ENCODE data around the gene FOXP4. TPM values are rescaled to one million over a fixed set of nuclear protein-coding genes. Genes with fewer than 3 reads are reported as not detected.
A peak's percentile ranks its signal among the peaks of the same experiment; 100 is the strongest.

FOXP4 gene
- total and polyA plus RNA-seq, 2 of the 13 experiments (the other 11 are each of a cell fraction or from before 2014, with no cell fraction given), result 11.0 to 12.4 TPM

DNA sequence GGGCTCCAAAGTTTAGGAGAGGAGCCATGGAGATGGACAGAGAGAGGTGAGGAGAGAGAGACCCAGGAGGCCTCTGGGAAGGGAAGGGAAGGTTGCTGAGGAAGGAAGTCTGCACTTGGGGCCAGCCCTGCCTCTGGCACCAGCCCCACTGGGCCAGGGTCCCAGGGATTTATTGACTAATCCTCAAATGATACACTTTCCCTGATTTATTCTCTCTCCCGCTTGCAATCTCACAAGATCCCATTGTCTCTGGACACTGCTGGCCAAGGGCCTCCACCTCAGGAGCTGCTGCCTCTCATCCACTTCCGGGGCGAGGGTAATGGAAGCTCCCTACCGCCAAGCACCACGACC is 43.6 kb upstream of the FOXP4 start (continued):
- TF ChIP-seq ZNF839 (CRISPR knock-in tag; IDR thresholded peaks at IDR 0.05; ENCODE audit: borderline replicate concordance) (0 out of 2 replicates have a peak, but pooled peaks have one; percentile 35), STAG1 (CRISPR knock-in tag; IDR thresholded peaks at IDR 0.05) (no peak), ZFP41 (CRISPR knock-in tag; IDR thresholded peaks at IDR 0.05; ENCODE audit: borderline replicate concordance) (no peak), MED13 (CRISPR knock-in tag; IDR thresholded peaks at IDR 0.05) (no peak), NR2F6 (IDR thresholded peaks at IDR 0.05) (no peak), NR2F6 (CRISPR knock-in tag; IDR thresholded peaks at IDR 0.05) (no peak), TBX3 (IDR thresholded peaks at IDR 0.05; ENCODE audit: borderline replicate concordance) (no peak), CHD2 (IDR thresholded peaks at IDR 0.05; ENCODE audit: low read depth, low read length) (no peak), POLR2AphosphoS5 (IDR thresholded peaks at IDR 0.05; ENCODE audit: low read depth, low read length) (no peak), ARNTL (CRISPR knock-in tag; IDR thresholded peaks at IDR 0.05) (no peak)
- TF ChIP-seq, protein P1, sequence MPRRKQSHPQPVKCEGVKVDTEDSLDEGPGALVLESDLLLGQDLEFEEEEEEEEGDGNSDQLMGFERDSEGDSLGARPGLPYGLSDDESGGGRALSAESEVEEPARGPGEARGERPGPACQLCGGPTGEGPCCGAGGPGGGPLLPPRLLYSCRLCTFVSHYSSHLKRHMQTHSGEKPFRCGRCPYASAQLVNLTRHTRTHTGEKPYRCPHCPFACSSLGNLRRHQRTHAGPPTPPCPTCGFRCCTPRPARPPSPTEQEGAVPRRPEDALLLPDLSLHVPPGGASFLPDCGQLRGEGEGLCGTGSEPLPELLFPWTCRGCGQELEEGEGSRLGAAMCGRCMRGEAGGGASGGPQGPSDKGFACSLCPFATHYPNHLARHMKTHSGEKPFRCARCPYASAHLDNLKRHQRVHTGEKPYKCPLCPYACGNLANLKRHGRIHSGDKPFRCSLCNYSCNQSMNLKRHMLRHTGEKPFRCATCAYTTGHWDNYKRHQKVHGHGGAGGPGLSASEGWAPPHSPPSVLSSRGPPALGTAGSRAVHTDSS (CRISPR knock-in tag; conservative IDR thresholded peaks at IDR 0.05), result no peak
- TF ChIP-seq, protein P2, sequence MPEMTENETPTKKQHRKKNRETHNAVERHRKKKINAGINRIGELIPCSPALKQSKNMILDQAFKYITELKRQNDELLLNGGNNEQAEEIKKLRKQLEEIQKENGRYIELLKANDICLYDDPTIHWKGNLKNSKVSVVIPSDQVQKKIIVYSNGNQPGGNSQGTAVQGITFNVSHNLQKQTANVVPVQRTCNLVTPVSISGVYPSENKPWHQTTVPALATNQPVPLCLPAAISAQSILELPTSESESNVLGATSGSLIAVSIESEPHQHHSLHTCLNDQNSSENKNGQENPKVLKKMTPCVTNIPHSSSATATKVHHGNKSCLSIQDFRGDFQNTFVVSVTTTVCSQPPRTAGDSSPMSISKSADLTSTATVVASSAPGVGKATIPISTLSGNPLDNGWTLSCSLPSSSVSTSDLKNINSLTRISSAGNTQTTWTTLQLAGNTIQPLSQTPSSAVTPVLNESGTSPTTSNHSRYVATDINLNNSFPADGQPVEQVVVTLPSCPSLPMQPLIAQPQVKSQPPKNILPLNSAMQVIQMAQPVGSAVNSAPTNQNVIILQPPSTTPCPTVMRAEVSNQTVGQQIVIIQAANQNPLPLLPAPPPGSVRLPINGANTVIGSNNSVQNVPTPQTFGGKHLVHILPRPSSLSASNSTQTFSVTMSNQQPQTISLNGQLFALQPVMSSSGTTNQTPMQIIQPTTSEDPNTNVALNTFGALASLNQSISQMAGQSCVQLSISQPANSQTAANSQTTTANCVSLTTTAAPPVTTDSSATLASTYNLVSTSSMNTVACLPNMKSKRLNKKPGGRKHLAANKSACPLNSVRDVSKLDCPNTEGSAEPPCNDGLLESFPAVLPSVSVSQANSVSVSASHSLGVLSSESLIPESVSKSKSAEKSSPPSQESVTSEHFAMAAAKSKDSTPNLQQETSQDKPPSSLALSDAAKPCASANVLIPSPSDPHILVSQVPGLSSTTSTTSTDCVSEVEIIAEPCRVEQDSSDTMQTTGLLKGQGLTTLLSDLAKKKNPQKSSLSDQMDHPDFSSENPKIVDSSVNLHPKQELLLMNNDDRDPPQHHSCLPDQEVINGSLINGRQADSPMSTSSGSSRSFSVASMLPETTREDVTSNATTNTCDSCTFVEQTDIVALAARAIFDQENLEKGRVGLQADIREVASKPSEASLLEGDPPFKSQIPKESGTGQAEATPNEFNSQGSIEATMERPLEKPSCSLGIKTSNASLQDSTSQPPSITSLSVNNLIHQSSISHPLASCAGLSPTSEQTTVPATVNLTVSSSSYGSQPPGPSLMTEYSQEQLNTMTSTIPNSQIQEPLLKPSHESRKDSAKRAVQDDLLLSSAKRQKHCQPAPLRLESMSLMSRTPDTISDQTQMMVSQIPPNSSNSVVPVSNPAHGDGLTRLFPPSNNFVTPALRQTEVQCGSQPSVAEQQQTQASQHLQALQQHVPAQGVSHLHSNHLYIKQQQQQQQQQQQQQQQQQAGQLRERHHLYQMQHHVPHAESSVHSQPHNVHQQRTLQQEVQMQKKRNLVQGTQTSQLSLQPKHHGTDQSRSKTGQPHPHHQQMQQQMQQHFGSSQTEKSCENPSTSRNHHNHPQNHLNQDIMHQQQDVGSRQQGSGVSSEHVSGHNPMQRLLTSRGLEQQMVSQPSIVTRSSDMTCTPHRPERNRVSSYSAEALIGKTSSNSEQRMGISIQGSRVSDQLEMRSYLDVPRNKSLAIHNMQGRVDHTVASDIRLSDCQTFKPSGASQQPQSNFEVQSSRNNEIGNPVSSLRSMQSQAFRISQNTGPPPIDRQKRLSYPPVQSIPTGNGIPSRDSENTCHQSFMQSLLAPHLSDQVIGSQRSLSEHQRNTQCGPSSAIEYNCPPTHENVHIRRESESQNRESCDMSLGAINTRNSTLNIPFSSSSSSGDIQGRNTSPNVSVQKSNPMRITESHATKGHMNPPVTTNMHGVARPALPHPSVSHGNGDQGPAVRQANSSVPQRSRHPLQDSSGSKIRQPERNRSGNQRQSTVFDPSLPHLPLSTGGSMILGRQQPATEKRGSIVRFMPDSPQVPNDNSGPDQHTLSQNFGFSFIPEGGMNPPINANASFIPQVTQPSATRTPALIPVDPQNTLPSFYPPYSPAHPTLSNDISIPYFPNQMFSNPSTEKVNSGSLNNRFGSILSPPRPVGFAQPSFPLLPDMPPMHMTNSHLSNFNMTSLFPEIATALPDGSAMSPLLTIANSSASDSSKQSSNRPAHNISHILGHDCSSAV (CRISPR knock-in tag; IDR thresholded peaks at IDR 0.05; ENCODE audit: borderline replicate concordance), result no peak
- TF ChIP-seq, protein P3, sequence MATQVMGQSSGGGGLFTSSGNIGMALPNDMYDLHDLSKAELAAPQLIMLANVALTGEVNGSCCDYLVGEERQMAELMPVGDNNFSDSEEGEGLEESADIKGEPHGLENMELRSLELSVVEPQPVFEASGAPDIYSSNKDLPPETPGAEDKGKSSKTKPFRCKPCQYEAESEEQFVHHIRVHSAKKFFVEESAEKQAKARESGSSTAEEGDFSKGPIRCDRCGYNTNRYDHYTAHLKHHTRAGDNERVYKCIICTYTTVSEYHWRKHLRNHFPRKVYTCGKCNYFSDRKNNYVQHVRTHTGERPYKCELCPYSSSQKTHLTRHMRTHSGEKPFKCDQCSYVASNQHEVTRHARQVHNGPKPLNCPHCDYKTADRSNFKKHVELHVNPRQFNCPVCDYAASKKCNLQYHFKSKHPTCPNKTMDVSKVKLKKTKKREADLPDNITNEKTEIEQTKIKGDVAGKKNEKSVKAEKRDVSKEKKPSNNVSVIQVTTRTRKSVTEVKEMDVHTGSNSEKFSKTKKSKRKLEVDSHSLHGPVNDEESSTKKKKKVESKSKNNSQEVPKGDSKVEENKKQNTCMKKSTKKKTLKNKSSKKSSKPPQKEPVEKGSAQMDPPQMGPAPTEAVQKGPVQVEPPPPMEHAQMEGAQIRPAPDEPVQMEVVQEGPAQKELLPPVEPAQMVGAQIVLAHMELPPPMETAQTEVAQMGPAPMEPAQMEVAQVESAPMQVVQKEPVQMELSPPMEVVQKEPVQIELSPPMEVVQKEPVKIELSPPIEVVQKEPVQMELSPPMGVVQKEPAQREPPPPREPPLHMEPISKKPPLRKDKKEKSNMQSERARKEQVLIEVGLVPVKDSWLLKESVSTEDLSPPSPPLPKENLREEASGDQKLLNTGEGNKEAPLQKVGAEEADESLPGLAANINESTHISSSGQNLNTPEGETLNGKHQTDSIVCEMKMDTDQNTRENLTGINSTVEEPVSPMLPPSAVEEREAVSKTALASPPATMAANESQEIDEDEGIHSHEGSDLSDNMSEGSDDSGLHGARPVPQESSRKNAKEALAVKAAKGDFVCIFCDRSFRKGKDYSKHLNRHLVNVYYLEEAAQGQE (IDR thresholded peaks at IDR 0.05; ENCODE audit: borderline replicate concordance in 1 of 2, low read depth in 1 of 2, low read length in 2 of 2), result no peak
- TF ChIP-seq, protein P4, sequence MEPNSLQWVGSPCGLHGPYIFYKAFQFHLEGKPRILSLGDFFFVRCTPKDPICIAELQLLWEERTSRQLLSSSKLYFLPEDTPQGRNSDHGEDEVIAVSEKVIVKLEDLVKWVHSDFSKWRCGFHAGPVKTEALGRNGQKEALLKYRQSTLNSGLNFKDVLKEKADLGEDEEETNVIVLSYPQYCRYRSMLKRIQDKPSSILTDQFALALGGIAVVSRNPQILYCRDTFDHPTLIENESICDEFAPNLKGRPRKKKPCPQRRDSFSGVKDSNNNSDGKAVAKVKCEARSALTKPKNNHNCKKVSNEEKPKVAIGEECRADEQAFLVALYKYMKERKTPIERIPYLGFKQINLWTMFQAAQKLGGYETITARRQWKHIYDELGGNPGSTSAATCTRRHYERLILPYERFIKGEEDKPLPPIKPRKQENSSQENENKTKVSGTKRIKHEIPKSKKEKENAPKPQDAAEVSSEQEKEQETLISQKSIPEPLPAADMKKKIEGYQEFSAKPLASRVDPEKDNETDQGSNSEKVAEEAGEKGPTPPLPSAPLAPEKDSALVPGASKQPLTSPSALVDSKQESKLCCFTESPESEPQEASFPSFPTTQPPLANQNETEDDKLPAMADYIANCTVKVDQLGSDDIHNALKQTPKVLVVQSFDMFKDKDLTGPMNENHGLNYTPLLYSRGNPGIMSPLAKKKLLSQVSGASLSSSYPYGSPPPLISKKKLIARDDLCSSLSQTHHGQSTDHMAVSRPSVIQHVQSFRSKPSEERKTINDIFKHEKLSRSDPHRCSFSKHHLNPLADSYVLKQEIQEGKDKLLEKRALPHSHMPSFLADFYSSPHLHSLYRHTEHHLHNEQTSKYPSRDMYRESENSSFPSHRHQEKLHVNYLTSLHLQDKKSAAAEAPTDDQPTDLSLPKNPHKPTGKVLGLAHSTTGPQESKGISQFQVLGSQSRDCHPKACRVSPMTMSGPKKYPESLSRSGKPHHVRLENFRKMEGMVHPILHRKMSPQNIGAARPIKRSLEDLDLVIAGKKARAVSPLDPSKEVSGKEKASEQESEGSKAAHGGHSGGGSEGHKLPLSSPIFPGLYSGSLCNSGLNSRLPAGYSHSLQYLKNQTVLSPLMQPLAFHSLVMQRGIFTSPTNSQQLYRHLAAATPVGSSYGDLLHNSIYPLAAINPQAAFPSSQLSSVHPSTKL (CRISPR knock-in tag; IDR thresholded peaks at IDR 0.05), result no peak

All from HepG2 (cell line).